ENCODE data around the gene SREBF1.

GRCh38 chr17:17844500-17844899 is 7.7 kb upstream of the SREBF1 start:
- TF ChIP-seq POLR2A (IDR thresholded peaks at IDR 0.05; ENCODE audit: low read length) (no peak), GATA1 (IDR thresholded peaks at IDR 0.05; ENCODE audit: low read depth, low read length) (no peak)

All from erythroblast (primary cell).